PC-3 (cell line): ENCODE data around the gene DDX39A. TPM values are rescaled to one million over a fixed set of nuclear protein-coding genes. Genes with fewer than 3 reads are reported as not detected.

Experiments used
- ATAC-seq: fragments of 200-7000 bp; cut with Tn5 transposase; 2 replicates; pipeline ENCODE4 v1.9.1; 2020; ENCODE audit warnings: mild to moderate bottlenecking, moderate library complexity
- BruUV-seq: library from RNA; stranded (reverse); fragments of 400-500 nt; replicated peaks from 2 replicates; lab custom pipeline; 2021; lab: Mats Ljungman, UMichigan
- CTCF ChIA-PET: fragments of 300-600 bp; sonication (Branson Sonifier 250); formaldehyde crosslinking; loops from one replicate; lab custom pipeline; 2022; ENCODE audit warnings: antibody characterized with exemption; lab: Charles Lee
- POLR2A ChIA-PET: fragments of 300-600 bp; sonication (Branson Sonifier 250); formaldehyde crosslinking; loops from one replicate; lab custom pipeline; 2022; ENCODE audit warnings: antibody characterized with exemption; ENCODE audit not compliant: unreplicated experiment; lab: Charles Lee
- DNase-seq: peaks from one replicate; pipeline ENCODE4 v3.0.0-alpha.2; 2015
- H2AFZ ChIP-seq: fragments of 300-600 bp; sonication (generic); 2 replicates; pipeline ENCODE4 v1.6.0; 2016; ENCODE audit warnings: antibody characterized with exemption, low read length
- H3F3A ChIP-seq: fragments of 300-600 bp; sonication (generic); one replicate; pipeline ENCODE4 v1.6.0; 2017; ENCODE audit warnings: antibody characterized with exemption, low read length, control low read depth, mild to moderate bottlenecking; ENCODE audit not compliant: unreplicated experiment
- H3K27ac ChIP-seq: fragments of 300-600 bp; sonication (generic); 2 replicates; pipeline ENCODE4 v1.5.1; 2016; ENCODE audit warnings: mild to moderate bottlenecking, low read length
- H3K27me3 ChIP-seq: fragments of 300-600 bp; sonication (generic); 2 replicates; pipeline ENCODE4 v1.6.1; 2016; ENCODE audit warnings: low read length, mixed read lengths
- H3K36me3 ChIP-seq: fragments of 300-600 bp; sonication (generic); 2 replicates; pipeline ENCODE4 v1.6.1; 2016; ENCODE audit warnings: low read depth, mixed run types, low read length, mixed read lengths
- H3K4me1 ChIP-seq: fragments of 300-600 bp; sonication (generic); 2 replicates; pipeline ENCODE4 v1.5.1; 2016; ENCODE audit warnings: low read length; ENCODE audit not compliant: insufficient read depth
- H3K4me2 ChIP-seq: fragments of 300-600 bp; sonication (generic); 2 replicates; pipeline ENCODE4 v1.6.0; 2016; ENCODE audit warnings: low read length
- H3K4me3 ChIP-seq: fragments of 300-600 bp; sonication (generic); 2 replicates; pipeline ENCODE4 v1.5.1; 2016; ENCODE audit warnings: mild to moderate bottlenecking, low read length, mixed read lengths
- H3K79me2 ChIP-seq: fragments of 300-600 bp; sonication (generic); 2 replicates; pipeline ENCODE4 v1.6.1; 2017; ENCODE audit warnings: low read length, mixed read lengths
- H3K9ac ChIP-seq: fragments of 300-600 bp; sonication (generic); 2 replicates; pipeline ENCODE4 v1.6.0; 2016; ENCODE audit warnings: mild to moderate bottlenecking, low read length
- H3K9me2 ChIP-seq: fragments of 300-600 bp; sonication (generic); replicated peaks from 2 replicates; pipeline ENCODE4 v1.6.1; 2016; ENCODE audit warnings: mixed run types, low read length, mixed read lengths
- H3K9me3 ChIP-seq: fragments of 300-600 bp; sonication (generic); 2 replicates; pipeline ENCODE4 v1.6.1; 2016; ENCODE audit warnings: low read length, mixed read lengths
- H4K20me1 ChIP-seq: fragments of 300-600 bp; sonication (generic); 2 replicates; pipeline ENCODE4 v1.6.1; 2016; ENCODE audit warnings: low read length, mixed read lengths
- CTCF ChIP-seq: fragments of 300-600 bp; sonication (generic); conservative IDR thresholded peaks from 2 replicates; pipeline ENCODE4 v1.5.1; 2017; ENCODE audit warnings: antibody characterized with exemption, low read depth, mild to moderate bottlenecking, low read length
- EZH2 ChIP-seq: fragments of 300-600 bp; sonication (generic); IDR thresholded peaks from one replicate; pipeline ENCODE4 v1.6.1; 2017; ENCODE audit warnings: antibody characterized with exemption, mild to moderate bottlenecking, low read length; ENCODE audit not compliant: unreplicated experiment
- EZH2phosphoT487 ChIP-seq: fragments of 300-600 bp; sonication (generic); IDR thresholded peaks from 2 replicates; pipeline ENCODE4 v1.6.1; 2018; ENCODE audit warnings: mild to moderate bottlenecking, antibody characterized with exemption, low read length, borderline replicate concordance
- intact Hi-C: fragments of 100-400 bp; cut with micrococcal nuclease; formaldehyde crosslinking; loops from 2 replicates; pipeline ENCODE4 v1.9.0; 2023
- total RNA-seq: library from RNA; depleted of rRNA; stranded (reverse); fragments of >200 nt; gene quantifications from 2 replicates; pipeline ENCODE4 v1.2.3, GENCODE V29; 2014

DDX39A gene
- total RNA-seq, 1 experiment from 2014 or later = 311 TPM

- BruUV-seq = no TSS peak
- Histone ChIP-seq H3K36me3 (peaks cover 3% of the 10 kb centered on the region; the same call in 1 of the 2 replicates), H3K9me2 (no peaks in the 10 kb centered on the region), H2AFZ (peak within 1 kb of the TSS; percentile 94), H3K4me3 (peak within 1 kb of the TSS; percentile 84), H3K79me2 (peaks cover 46% of the 10 kb centered on the region), H3K9ac (peak within 1 kb of the TSS; percentile 77), H3F3A (no peaks in the 10 kb centered on the region), H4K20me1 (no peaks in the 10 kb centered on the region), H3K9me3 (no peaks in the 10 kb centered on the region), H3K27ac (peak within 1 kb of the TSS; percentile 60), H3K27me3 (no peaks in the 10 kb centered on the region), H3K4me1 (peaks cover 24% of the 10 kb centered on the region), H3K4me2 (peak within 1 kb of the TSS; percentile 92)
- DNase-seq (peak; percentile 46), ATAC-seq (peak; percentile 21)
- TF ChIP-seq CTCF (no peak), EZH2phosphoT487 (no peak), EZH2 (no peak)
- ChIA-PET POLR2A (interaction anchor here (0.7 kb wide), 1 partner anchor 65 kb away, joined by 16 read pairs; no protein-coding TSS in a partner anchor), CTCF (interaction anchor here (0.5 kb wide), 1 partner anchor 71 kb away, joined by 4 read pairs; no protein-coding TSS in a partner anchor)
- intact Hi-C loops = no loop called here
Measured at GRCh38 chr19:14432791-14433553, 13.8 kb upstream of the DDX39A start, which contains the start of gene PKN1. TSS of gene PKN1 (plus strand) at chr19:14433306. CDS start at chr19:14433522, 216 bp downstream.

- H3K36me3 ChIP-seq = no peaks in the 10 kb centered on the region
- TF ChIP-seq EZH2phosphoT487 (no peak), CTCF (no peak), EZH2 (no peak)
- H2AFZ ChIP-seq = no peak overlapping the region
- no TSS peak for BruUV-seq
- no peaks in the 10 kb centered on the region for H3F3A ChIP-seq
- no peak overlapping the region for H3K27ac ChIP-seq
- H3K9ac ChIP-seq = no peak overlapping the region
- no peaks in the 10 kb centered on the region for H4K20me1 ChIP-seq
- no peaks in the 10 kb centered on the region for H3K27me3 ChIP-seq
- intact Hi-C loops = no loop called here
- ChIA-PET POLR2A (no interaction called here), CTCF (no interaction called here)
- ATAC-seq (no peak), DNase-seq (no peak)
- H3K9me2 ChIP-seq = no peaks in the 10 kb centered on the region
- no peak overlapping the region for H3K4me3 ChIP-seq
- H3K4me2 ChIP-seq = no peak overlapping the region
- peaks cover 23% of the 10 kb centered on the region for H3K79me2 ChIP-seq
- no peaks in the 10 kb centered on the region for H3K9me3 ChIP-seq
- H3K4me1 ChIP-seq = peaks cover 24% of the 10 kb centered on the region
Measured at GRCh38 chr19:14430712-14431111, 11.6 kb upstream of the DDX39A start.
